IMR-90 (cell line): ENCODE data around the gene LDB2. TPM values are rescaled to one million over a fixed set of nuclear protein-coding genes. Genes with fewer than 3 reads are reported as not detected.

Source experiments
- ATAC-seq: fragments of 200-7000 bp; cut with Tn5 transposase; 2 replicates; pipeline ENCODE4 v1.9.1; 2020; ENCODE audit warnings: low read depth, mild to moderate bottlenecking, moderate library complexity
- BruUV-seq: library from RNA; stranded (reverse); fragments of 400-500 nt; replicated peaks from 2 replicates; lab custom pipeline; 2021; lab: Mats Ljungman, UMichigan
- CTCF ChIA-PET: fragments of 300-600 bp; formaldehyde crosslinking; extraction: SDS; loops from one replicate; lab custom pipeline; 2021; ENCODE audit warnings: antibody characterized with exemption; lab: Yijun Ruan, JAX
- POLR2A ChIA-PET: fragments of 300-600 bp; sonication (Branson Sonifier 250); formaldehyde crosslinking; loops from one replicate; lab custom pipeline; 2022; ENCODE audit warnings: antibody characterized with exemption; ENCODE audit not compliant: unreplicated experiment; lab: Charles Lee
- DNase-seq: peaks from one replicate; pipeline ENCODE4 v3.0.0; 2013
- H2AFZ ChIP-seq: replicated peaks from 2 replicates; pipeline ENCODE3; 2013; ENCODE audit warnings: low read length, mild to moderate bottlenecking; ENCODE audit not compliant: poor library complexity
- H2AK5ac ChIP-seq: 2 replicates; pipeline ENCODE4 v1.6.1; 2013; ENCODE audit warnings: low read depth, low read length, inconsistent platforms
- H2AK9ac ChIP-seq: replicated peaks from 2 replicates; pipeline ENCODE3; 2013; ENCODE audit warnings: mild to moderate bottlenecking, low read depth, low read length, moderate library complexity; ENCODE audit not compliant: poor library complexity
- H2BK120ac ChIP-seq: 2 replicates; pipeline ENCODE4 v1.6.1; 2013; ENCODE audit warnings: low read depth, low read length, inconsistent platforms
- H2BK15ac ChIP-seq: 3 replicates; pipeline ENCODE4 v1.6.1; 2013; ENCODE audit warnings: low read depth, low read length, inconsistent platforms
- H2BK20ac ChIP-seq: 2 replicates; pipeline ENCODE4 v1.6.1; 2013; ENCODE audit warnings: low read depth, mild to moderate bottlenecking, inconsistent platforms, low read length, moderate library complexity
- H2BK5ac ChIP-seq: 2 replicates; pipeline ENCODE4 v1.6.1; 2013; ENCODE audit warnings: mild to moderate bottlenecking, low read depth, low read length, inconsistent platforms; ENCODE audit not compliant: poor library complexity, severe bottlenecking
- H3K14ac ChIP-seq: replicated peaks from 2 replicates; pipeline ENCODE4 v1.6.1; 2013; ENCODE audit warnings: low read depth, low read length, inconsistent platforms
- H3K18ac ChIP-seq: 2 replicates; pipeline ENCODE4 v1.6.1; 2013; ENCODE audit warnings: low read depth, low read length, control low read depth
- H3K23ac ChIP-seq: 2 replicates; pipeline ENCODE4 v1.6.1; 2013; ENCODE audit warnings: low read depth, low read length, inconsistent platforms
- H3K27ac ChIP-seq: 2 replicates; pipeline ENCODE4 v1.5.1; 2013; ENCODE audit warnings: mild to moderate bottlenecking, control low read depth, low read length; ENCODE audit not compliant: insufficient read depth
- H3K27me3 ChIP-seq: 2 replicates; pipeline ENCODE4 v1.6.1; 2013; ENCODE audit warnings: low read length; ENCODE audit not compliant: control insufficient read depth, insufficient read depth
- H3K36me3 ChIP-seq: 2 replicates; pipeline ENCODE4 v1.6.1; 2013; ENCODE audit warnings: low read length, mixed read lengths; ENCODE audit not compliant: control insufficient read depth, insufficient read depth
- H3K4ac ChIP-seq: 2 replicates; pipeline ENCODE4 v1.6.1; 2013; ENCODE audit warnings: low read depth, low read length, inconsistent platforms
- H3K4me1 ChIP-seq: 2 replicates; pipeline ENCODE4 v1.6.1; 2013; ENCODE audit warnings: low read length, mixed read lengths; ENCODE audit not compliant: control insufficient read depth, insufficient read depth
- H3K4me2 ChIP-seq: 2 replicates; pipeline ENCODE4 v1.6.1; 2013; ENCODE audit warnings: low read depth, mild to moderate bottlenecking, control low read depth, low read length, moderate library complexity
- H3K4me3 ChIP-seq: 2 replicates; pipeline ENCODE4 v1.5.1; 2013; ENCODE audit warnings: low read depth, mild to moderate bottlenecking, control low read depth, low read length, moderate library complexity; ENCODE audit not compliant: insufficient read depth
- H3K56ac ChIP-seq: 2 replicates; pipeline ENCODE4 v1.6.1; 2013; ENCODE audit warnings: low read length, inconsistent platforms; ENCODE audit not compliant: insufficient read depth; ENCODE audit errors: extremely low read depth
- H3K79me1 ChIP-seq, 2 experiments: 2 replicates each; pipeline ENCODE4 v1.6.1; 2013; ENCODE audit warnings: low read length in 2 of 2, inconsistent platforms in 1 of 2, low read depth in 1 of 2
- H3K9ac ChIP-seq: 2 replicates; pipeline ENCODE4 v1.6.1; 2013; ENCODE audit warnings: low read depth, low read length, control low read depth
- H3K9me1 ChIP-seq: 2 replicates; pipeline ENCODE4 v1.6.1; 2013; ENCODE audit warnings: low read length, inconsistent platforms; ENCODE audit not compliant: insufficient read depth
- H3K9me3 ChIP-seq: 2 replicates; pipeline ENCODE4 v1.6.1; 2013; ENCODE audit warnings: low read length; ENCODE audit not compliant: control insufficient read depth, insufficient read depth
- H4K20me1 ChIP-seq: 2 replicates; pipeline ENCODE4 v1.6.1; 2013; ENCODE audit warnings: low read length, inconsistent platforms; ENCODE audit not compliant: insufficient read depth
- H4K5ac ChIP-seq: 2 replicates; pipeline ENCODE4 v1.6.1; 2013; ENCODE audit warnings: mild to moderate bottlenecking, low read depth, low read length, control low read depth
- H4K8ac ChIP-seq, 2 experiments: 2 replicates each; pipeline ENCODE4 v1.6.1; 2013; ENCODE audit warnings: low read depth in 2 of 2, low read length in 2 of 2, control low read depth in 1 of 2, inconsistent platforms in 1 of 2
- H4K91ac ChIP-seq: 2 replicates; pipeline ENCODE4 v1.6.1; 2013; ENCODE audit warnings: low read depth, low read length, inconsistent platforms; ENCODE audit not compliant: insufficient read depth
- BHLHE40 ChIP-seq: fragments of 150-350 bp; IDR thresholded peaks from 2 replicates; pipeline ENCODE4 v1.6.1; 2016; ENCODE audit warnings: mild to moderate bottlenecking, low read depth, low read length
- CEBPB ChIP-seq: IDR thresholded peaks from 2 replicates; pipeline ENCODE4 v1.6.1; 2012; ENCODE audit warnings: low read depth, low read length, improper control_type of control experiment
- CTCF ChIP-seq: conservative IDR thresholded peaks from 2 replicates; pipeline ENCODE4 v1.5.1; 2012; ENCODE audit warnings: mild to moderate bottlenecking, low read depth, low read length, improper control_type of control experiment
- ELK1 ChIP-seq: fragments of 150-350 bp; IDR thresholded peaks from 2 replicates; pipeline ENCODE4 v1.6.1; 2016; ENCODE audit warnings: low read depth, mild to moderate bottlenecking, low read length, moderate library complexity, borderline replicate concordance
- FOS ChIP-seq: fragments of 150-350 bp; IDR thresholded peaks from 2 replicates; pipeline ENCODE4 v1.6.1; 2016; ENCODE audit warnings: low read depth, low read length
- MAZ ChIP-seq: IDR thresholded peaks from 2 replicates; pipeline ENCODE4 v1.6.1; 2012; ENCODE audit warnings: low read depth, mild to moderate bottlenecking, low read length, improper control_type of control experiment, moderate library complexity, borderline replicate concordance
- MXI1 ChIP-seq: IDR thresholded peaks from 2 replicates; pipeline ENCODE4 v1.6.1; 2012; ENCODE audit warnings: low read depth, mild to moderate bottlenecking, low read length, moderate library complexity, borderline replicate concordance
- NFE2L2 ChIP-seq: fragments of 150-350 bp; IDR thresholded peaks from 2 replicates; pipeline ENCODE4 v1.6.1; 2016; ENCODE audit warnings: low read depth, mild to moderate bottlenecking, low read length
- POLR2A ChIP-seq: IDR thresholded peaks from 2 replicates; pipeline ENCODE4 v1.6.1; 2012; ENCODE audit warnings: mild to moderate bottlenecking, low read depth, low read length
- RCOR1 ChIP-seq: IDR thresholded peaks from 2 replicates; pipeline ENCODE4 v1.6.1; 2012; ENCODE audit warnings: mild to moderate bottlenecking, low read length, improper control_type of control experiment; ENCODE audit not compliant: insufficient replicate concordance
- RFX5 ChIP-seq: IDR thresholded peaks from 2 replicates; pipeline ENCODE4 v1.8.0; 2012; ENCODE audit warnings: low read depth, mild to moderate bottlenecking, low read length, moderate library complexity
- WGBS, 2 experiments: methylation state at CpG; one replicate each; pipeline versions ENCODE4 v1.1.5 to v1.1.7; 2013; ENCODE audit warnings: missing lambda C conversion rate in 2 of 2; ENCODE audit not compliant: insufficient read length in 1 of 2; ENCODE audit errors: extremely low coverage in 2 of 2; 5-methylcytosine and 5-hydroxymethylcytosine counted together
- dilution Hi-C: fragments of 300-500 bp; cut with HindIII; formaldehyde crosslinking; loops from one replicate; pipeline ENCODE4 v1.14.3; 2018; ENCODE audit warnings: low sequenced_read_pairs; ENCODE audit not compliant: unreplicated experiment
- in situ Hi-C: fragments of 300-500 bp; cut with MboI; formaldehyde crosslinking; loops from 3 replicates; pipeline ENCODE4 v1.14.3; 2019; ENCODE audit warnings: low sequenced_read_pairs, inconsistent platforms, mixed read lengths
- intact Hi-C: fragments of 100-400 bp; cut with micrococcal nuclease; formaldehyde crosslinking; loops from 2 replicates; pipeline ENCODE4 v1.10.0; 2022
- polyA plus RNA-seq, 3 experiments: library from polyadenylated mRNA; depleted of rRNA; stranded (reverse); fragments of >200 nt; gene quantifications; 2 replicates each; pipeline ENCODE4 v1.2.3, GENCODE V29; 2012; ENCODE audit warnings: low replicate concordance in 1 of 3
- total RNA-seq: library from RNA; depleted of rRNA; stranded (reverse); fragments of >200 nt; gene quantifications from 2 replicates; pipeline ENCODE4 v1.2.3, GENCODE V29; 2012

The LDB2 gene
- total and polyA plus RNA-seq, 2 of the 4 experiments (the other 2 are of a cell fraction), result 67.9 to 116 TPM

- no peak overlapping the region for H3K18ac ChIP-seq
- ATAC-seq, result no peak
- H3K9ac ChIP-seq, result no peak overlapping the region
- no peak overlapping the region for H2AFZ ChIP-seq
- H4K8ac ChIP-seq, result no peak overlapping the region; a peak in 1 of 4 replicates
- TF ChIP-seq ELK1, result no peak
- no peak for TF ChIP-seq MAZ
- no peak for TF ChIP-seq CEBPB
- no peak for TF ChIP-seq RCOR1
- TF ChIP-seq FOS, result no peak
- no peak for TF ChIP-seq RFX5
- TF ChIP-seq BHLHE40, result no peak
- no peak for TF ChIP-seq NFE2L2
- TF ChIP-seq POLR2A, result no peak
- TF ChIP-seq MXI1, result no peak
- no peak for TF ChIP-seq CTCF
- no peaks in the 10 kb centered on the region for H3K79me1 ChIP-seq
- no peak overlapping the region for H4K5ac ChIP-seq
- no peak overlapping the region for H2AK5ac ChIP-seq
- no peak for DNase-seq
- CTCF ChIA-PET, result interaction anchor here (1.2 kb wide), 1 partner anchor 28 kb away, joined by 4 read pairs; no protein-coding TSS in a partner anchor
- no peak overlapping the region for H2AK9ac ChIP-seq
- no CpG with 5 or more reads among the region's 2 CpGs for WGBS, 2 experiments
- POLR2A ChIA-PET, result no interaction called here
- H2BK5ac ChIP-seq, result no peak overlapping the region
- H4K91ac ChIP-seq, result no peak overlapping the region
- no peak overlapping the region for H2BK120ac ChIP-seq
- H3K56ac ChIP-seq, result no peak overlapping the region
- H3K4me2 ChIP-seq, result no peak overlapping the region
- no peak overlapping the region for H3K14ac ChIP-seq
- no peak overlapping the region for H2BK15ac ChIP-seq
- H3K4me1 ChIP-seq, result peaks cover 3% of the 10 kb centered on the region
- no peak overlapping the region for H3K4me3 ChIP-seq
- intact Hi-C loops, result no loop called here
- no peak overlapping the region for H2BK20ac ChIP-seq
- H3K4ac ChIP-seq, result no peak overlapping the region
- H3K9me3 ChIP-seq, result no peaks in the 10 kb centered on the region
- no peaks in the 10 kb centered on the region for H3K27me3 ChIP-seq
- BruUV-seq, result no TSS peak
- H3K9me1 ChIP-seq, result 0 out of 2 replicates have a peak, but pooled peaks cover 5% of the 10 kb centered on the region
- H3K23ac ChIP-seq, result no peak overlapping the region
- H4K20me1 ChIP-seq, result no peaks in the 10 kb centered on the region
- dilution Hi-C loops, result no loop called here
- in situ Hi-C loops, result no loop called here
- H3K27ac ChIP-seq, result no peak overlapping the region
- H3K36me3 ChIP-seq, result no peaks in the 10 kb centered on the region
These were observed 301.0 kb downstream of the LDB2 start for GRCh38 chr4:16597443-16597842.
